Testis (tissue), 2 donors: ENCODE results near the gene CDK17.

ENCODE experiments used
- CTCF ChIP-seq, 3 experiments: fragments of 450-650 bp in 2 of 3; fragments of 200-600 bp in 1 of 3; sonication (generic) in 1 of 3; IDR thresholded peaks; one replicate each; pipeline ENCODE4 v1.5.1; 2016 to 2019; ENCODE audit warnings: antibody characterized with exemption in 3 of 3, mild to moderate bottlenecking in 2 of 3, moderate library complexity in 1 of 3
- POLR2A ChIP-seq: fragments of 450-650 bp; IDR thresholded peaks from one replicate; pipeline ENCODE4 v1.6.1; 2017; ENCODE audit warnings: antibody characterized with exemption, mild to moderate bottlenecking, moderate library complexity

DNA sequence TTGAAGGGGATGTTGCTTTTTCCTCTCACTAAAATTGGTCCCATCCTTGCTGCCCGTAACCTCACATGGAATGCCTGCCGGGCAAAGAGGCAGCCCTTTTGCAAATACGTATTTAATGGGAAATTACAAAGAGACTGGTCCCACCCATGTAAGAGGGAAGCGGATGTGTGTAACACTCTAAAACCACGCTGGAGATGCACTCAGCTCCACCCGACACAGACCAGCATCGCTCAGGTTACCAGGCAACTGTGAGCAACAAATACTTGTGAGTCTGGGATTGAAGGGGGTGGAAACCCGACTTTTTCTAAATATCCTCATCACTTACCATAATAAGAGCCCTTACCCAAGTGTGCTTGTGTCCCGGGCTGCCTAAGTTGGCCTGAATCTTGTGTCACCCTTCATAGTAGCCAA lies 158.4 kb downstream of the CDK17 start:
- TF ChIP-seq CTCF (IDR thresholded peaks at IDR 0.05) (no peak), POLR2A (no peak)
